Smooth muscle cell (in vitro differentiated cells): Measurements from ENCODE around the gene FBXO39. TPM values are rescaled to one million over a fixed set of nuclear protein-coding genes. Genes with fewer than 3 reads are reported as not detected.

Experiments used
- DNase-seq: peaks from one replicate; lab custom pipeline; 2025; ENCODE audit not compliant: unreplicated experiment; lab: John Stamatoyannopoulos, UW
- H2AFZ ChIP-seq: fragments of 200-600 bp; sonication (generic); 2 replicates; pipeline ENCODE4 v1.6.0; 2016; ENCODE audit warnings: antibody characterized with exemption, low read depth, mild to moderate bottlenecking
- H3F3A ChIP-seq: fragments of 200-600 bp; sonication (generic); 2 replicates; pipeline ENCODE4 v1.6.0; 2017; ENCODE audit warnings: antibody characterized with exemption, low read depth
- H3K27ac ChIP-seq: fragments of 200-600 bp; sonication (generic); 2 replicates; pipeline ENCODE4 v1.5.1; 2016; ENCODE audit warnings: low read depth, mild to moderate bottlenecking
- H3K27me3 ChIP-seq: fragments of 200-600 bp; sonication (generic); 2 replicates; pipeline ENCODE4 v1.6.1; 2016; ENCODE audit warnings: low read depth, mild to moderate bottlenecking
- H3K36me3 ChIP-seq: fragments of 200-600 bp; sonication (generic); 2 replicates; pipeline ENCODE4 v1.5.1; 2016; ENCODE audit warnings: low read depth
- H3K4me1 ChIP-seq: fragments of 200-600 bp; sonication (generic); 2 replicates; pipeline ENCODE4 v1.5.1; 2016; ENCODE audit warnings: low read depth
- H3K4me2 ChIP-seq: fragments of 200-600 bp; sonication (generic); 2 replicates; pipeline ENCODE4 v1.6.0; 2016; ENCODE audit warnings: mild to moderate bottlenecking
- H3K4me3 ChIP-seq: fragments of 200-600 bp; sonication (generic); 2 replicates; pipeline ENCODE4 v1.5.1; 2016; ENCODE audit warnings: mild to moderate bottlenecking
- H3K79me2 ChIP-seq: fragments of 200-600 bp; sonication (generic); 2 replicates; pipeline ENCODE4 v1.6.0; 2016; ENCODE audit warnings: low read depth, mild to moderate bottlenecking
- H3K9ac ChIP-seq: fragments of 200-600 bp; sonication (generic); 2 replicates; pipeline ENCODE4 v1.6.0; 2016; ENCODE audit warnings: low read depth
- H3K9me3 ChIP-seq: fragments of 200-600 bp; sonication (generic); replicated peaks from 2 replicates; pipeline ENCODE4 v1.5.1; 2016; ENCODE audit warnings: low read depth
- H4K20me1 ChIP-seq: fragments of 200-600 bp; sonication (generic); 2 replicates; pipeline ENCODE4 v1.6.0; 2016; ENCODE audit warnings: low read depth
- WGBS: methylation state at CpG from one replicate; pipeline ENCODE4 v1.1.7; 2016; ENCODE audit warnings: low lambda C conversion rate; 5-methylcytosine and 5-hydroxymethylcytosine counted together
- polyA plus RNA-seq: library from polyadenylated mRNA; unstranded; fragments of >200 nt; fragmentation: Nextera tagmentation; extraction: Ambion mirVana; gene quantifications from 2 replicates; pipeline ENCODE4 v1.2.1, GENCODE V29; 2016
- total RNA-seq: library from RNA; depleted of rRNA; stranded (reverse); fragments of >200 nt; gene quantifications from 2 replicates; pipeline ENCODE4 v1.2.3, GENCODE V29; 2014
- TF ChIP-seq, protein P1 (sequence below): fragments of 200-600 bp; sonication (generic); IDR thresholded peaks from 2 replicates; pipeline ENCODE4 v1.5.1; 2017; ENCODE audit warnings: borderline replicate concordance, mild to moderate bottlenecking, antibody characterized with exemption; ENCODE audit not compliant: insufficient read depth, poor library complexity, severe bottlenecking

FBXO39 gene
- total and polyA plus RNA-seq, 2 experiments from 2014 or later = not detected

DNA sequence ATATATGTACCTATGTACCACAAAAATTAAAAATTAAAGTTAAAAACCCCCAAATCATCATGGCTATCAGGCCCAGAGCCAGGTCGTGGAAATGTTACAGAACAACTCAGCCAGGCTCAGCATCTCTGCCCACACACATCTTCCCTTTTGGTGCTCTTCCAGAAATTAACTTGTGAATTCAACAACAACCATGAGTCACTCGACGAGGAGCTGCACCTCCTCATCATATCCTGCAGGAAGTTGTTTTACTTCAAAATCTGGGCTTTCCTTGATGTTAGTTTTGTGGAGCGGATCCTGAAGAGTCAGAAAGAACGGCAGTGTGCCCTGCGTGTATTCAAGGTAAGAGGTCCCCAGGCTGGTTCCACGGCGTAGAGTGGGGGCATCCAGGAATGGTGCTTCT is 10.6 kb downstream of the FBXO39 start:
- Histone ChIP-seq H3K27me3 (peaks cover 46% of the 10 kb centered on the region), H4K20me1 (no peaks in the 10 kb centered on the region), H3K36me3 (no peaks in the 10 kb centered on the region), H3K27ac (no peak overlapping the region), H3K9me3 (no peaks in the 10 kb centered on the region), H3K4me3 (no peak overlapping the region), H3F3A (no peaks in the 10 kb centered on the region), H3K9ac (no peak overlapping the region), H3K79me2 (no peaks in the 10 kb centered on the region), H3K4me2 (no peak overlapping the region), H2AFZ (no peak overlapping the region), H3K4me1 (no peaks in the 10 kb centered on the region)
- no peak for DNase-seq
- WGBS = 57% methylated on average over 8 of the region's 8 CpGs
- TF ChIP-seq, protein P1, sequence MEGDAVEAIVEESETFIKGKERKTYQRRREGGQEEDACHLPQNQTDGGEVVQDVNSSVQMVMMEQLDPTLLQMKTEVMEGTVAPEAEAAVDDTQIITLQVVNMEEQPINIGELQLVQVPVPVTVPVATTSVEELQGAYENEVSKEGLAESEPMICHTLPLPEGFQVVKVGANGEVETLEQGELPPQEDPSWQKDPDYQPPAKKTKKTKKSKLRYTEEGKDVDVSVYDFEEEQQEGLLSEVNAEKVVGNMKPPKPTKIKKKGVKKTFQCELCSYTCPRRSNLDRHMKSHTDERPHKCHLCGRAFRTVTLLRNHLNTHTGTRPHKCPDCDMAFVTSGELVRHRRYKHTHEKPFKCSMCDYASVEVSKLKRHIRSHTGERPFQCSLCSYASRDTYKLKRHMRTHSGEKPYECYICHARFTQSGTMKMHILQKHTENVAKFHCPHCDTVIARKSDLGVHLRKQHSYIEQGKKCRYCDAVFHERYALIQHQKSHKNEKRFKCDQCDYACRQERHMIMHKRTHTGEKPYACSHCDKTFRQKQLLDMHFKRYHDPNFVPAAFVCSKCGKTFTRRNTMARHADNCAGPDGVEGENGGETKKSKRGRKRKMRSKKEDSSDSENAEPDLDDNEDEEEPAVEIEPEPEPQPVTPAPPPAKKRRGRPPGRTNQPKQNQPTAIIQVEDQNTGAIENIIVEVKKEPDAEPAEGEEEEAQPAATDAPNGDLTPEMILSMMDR = no peak

DNA sequence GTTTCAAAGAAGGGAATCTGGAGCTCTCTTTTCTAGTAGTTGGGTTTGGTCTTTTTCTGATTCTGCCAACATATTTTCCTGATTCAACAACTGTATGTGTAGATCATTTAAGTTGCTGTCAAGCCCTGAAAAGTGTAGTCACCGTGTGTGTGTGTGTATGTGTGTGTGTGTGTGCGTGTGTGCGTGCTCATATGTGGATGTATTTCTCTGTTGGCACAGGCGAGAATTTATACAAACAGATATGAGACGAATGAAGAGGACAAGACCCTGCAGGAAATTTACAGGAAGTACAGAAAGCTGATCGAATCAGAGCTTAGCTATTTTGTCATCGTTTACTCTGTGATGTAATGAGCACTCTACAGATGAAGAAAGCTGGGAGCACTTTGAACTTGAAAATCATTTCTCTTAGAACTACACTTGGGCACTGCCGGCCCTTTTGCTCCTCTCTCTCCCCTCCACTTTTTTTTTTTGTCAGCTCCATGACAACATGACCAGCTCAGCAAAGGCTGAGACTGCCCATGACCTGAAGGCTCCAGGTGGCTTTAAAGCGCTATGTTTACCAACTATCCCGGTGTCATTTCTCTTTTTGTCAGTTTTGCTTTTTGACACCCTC is 11.2 kb downstream of the FBXO39 start:
- no peak overlapping the region for H3K9ac ChIP-seq
- H3K9me3 ChIP-seq = no peaks in the 10 kb centered on the region
- peaks cover 52% of the 10 kb centered on the region for H3K27me3 ChIP-seq
- H3F3A ChIP-seq = no peaks in the 10 kb centered on the region
- WGBS = 87% methylated on average over 10 of the region's 10 CpGs
- H3K4me2 ChIP-seq = no peak overlapping the region
- H2AFZ ChIP-seq = no peak overlapping the region
- H3K27ac ChIP-seq = no peak overlapping the region
- H3K36me3 ChIP-seq = no peaks in the 10 kb centered on the region
- no peak overlapping the region for H3K4me3 ChIP-seq
- no peaks in the 10 kb centered on the region for H3K4me1 ChIP-seq
- H4K20me1 ChIP-seq = no peaks in the 10 kb centered on the region
- no peak for DNase-seq
- no peaks in the 10 kb centered on the region for H3K79me2 ChIP-seq
- TF ChIP-seq, protein P1 = no peak

DNA sequence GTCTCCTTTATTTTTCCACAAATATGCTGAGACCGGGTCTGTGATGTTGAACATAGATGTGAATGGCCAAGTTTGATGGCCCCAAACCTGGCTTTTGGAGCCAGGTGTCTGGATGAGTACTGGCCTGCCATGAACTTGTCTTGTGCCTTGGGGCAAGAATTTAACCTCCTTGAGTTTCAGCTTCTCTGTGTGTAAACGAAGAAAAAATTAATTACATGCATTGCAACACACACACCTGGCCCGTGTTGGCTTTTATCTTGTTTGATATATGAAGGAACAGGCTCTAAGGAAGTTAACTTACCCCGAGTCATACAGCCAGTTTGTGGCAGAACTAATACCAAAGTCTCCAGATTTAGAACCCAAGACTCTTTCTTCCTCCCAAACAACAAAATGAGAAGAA is 13.1 kb downstream of the FBXO39 start:
- H3K4me2 ChIP-seq = no peak overlapping the region
- WGBS = 78% methylated on average over 4 of the region's 4 CpGs
- no peaks in the 10 kb centered on the region for H3F3A ChIP-seq
- H3K9me3 ChIP-seq = no peaks in the 10 kb centered on the region
- no peaks in the 10 kb centered on the region for H3K4me1 ChIP-seq
- H3K79me2 ChIP-seq = no peaks in the 10 kb centered on the region
- H3K4me3 ChIP-seq = no peak overlapping the region
- no peaks in the 10 kb centered on the region for H4K20me1 ChIP-seq
- H3K27ac ChIP-seq = no peak overlapping the region
- TF ChIP-seq, protein P1 = no peak
- peaks cover 52% of the 10 kb centered on the region for H3K27me3 ChIP-seq
- no peak for DNase-seq
- no peak overlapping the region for H2AFZ ChIP-seq
- no peaks in the 10 kb centered on the region for H3K36me3 ChIP-seq
- no peak overlapping the region for H3K9ac ChIP-seq

DNA sequence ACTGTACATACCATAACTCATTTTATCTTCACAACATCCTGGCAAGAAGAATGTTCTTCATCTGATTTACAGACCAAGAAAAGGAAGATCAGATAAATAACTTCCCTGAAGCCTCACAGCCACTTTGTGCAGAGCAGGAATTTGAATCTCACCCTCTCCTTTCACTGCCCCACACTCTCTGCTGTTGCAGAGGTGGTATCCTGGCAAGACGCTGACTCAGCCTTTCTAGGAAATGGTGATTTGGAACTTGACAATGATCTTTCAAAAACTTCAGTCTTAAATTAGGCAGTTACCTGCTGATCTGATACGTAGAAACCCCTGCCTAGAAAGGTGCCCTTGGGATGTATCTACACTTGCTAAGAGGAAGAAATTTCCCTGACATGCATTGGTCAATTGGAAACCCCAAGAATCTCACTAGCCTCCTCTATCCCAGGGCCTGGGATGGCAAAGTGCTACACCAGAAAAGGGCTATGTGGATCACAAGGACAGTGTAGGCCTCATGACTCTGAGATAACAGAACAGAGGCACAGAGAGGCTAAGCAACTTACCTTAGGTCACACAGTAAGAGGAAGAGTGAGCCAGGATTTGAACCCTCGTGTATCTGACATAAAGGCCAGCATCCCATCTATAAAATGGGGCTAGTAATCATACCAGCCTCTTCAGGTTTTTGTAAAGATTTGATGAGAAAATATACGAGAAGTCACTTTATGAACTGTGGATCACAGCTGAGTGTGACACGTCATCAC is 17.9 kb downstream of the FBXO39 start:
- Histone ChIP-seq H3K4me2 (no peak overlapping the region), H3K9ac (no peak overlapping the region), H2AFZ (no peak overlapping the region), H3K27me3 (peaks cover 42% of the 10 kb centered on the region), H3K79me2 (no peaks in the 10 kb centered on the region), H4K20me1 (no peaks in the 10 kb centered on the region), H3K4me1 (no peaks in the 10 kb centered on the region), H3K4me3 (no peak overlapping the region), H3F3A (no peaks in the 10 kb centered on the region), H3K36me3 (no peaks in the 10 kb centered on the region), H3K9me3 (no peaks in the 10 kb centered on the region), H3K27ac (no peak overlapping the region)
- TF ChIP-seq, protein P1 = no peak
- DNase-seq = no peak
- WGBS = 79% methylated on average over 5 of the region's 5 CpGs
